Stimulated activated CD4-positive, alpha-beta T cell treated with anti-CD3 and anti-CD28 coated beads, Interleukin-4, amount 100 ng/mL, for 1 hour (primary cell): ENCODE measurements around the gene HNRNPM.

ENCODE experiments used
- DNase-seq: peaks from one replicate; pipeline ENCODE4 v3.0.0-alpha.2; 2020

The HNRNPM gene

GRCh38 chr19:8460516-8461298 lies 15.9 kb downstream of the HNRNPM start:
- no peak for DNase-seq

- no peak for DNase-seq
Measured at GRCh38 chr19:8461376-8461775, 16.6 kb downstream of the HNRNPM start.

GRCh38 chr19:8461891-8462290 lies 17.1 kb downstream of the HNRNPM start:
- no peak for DNase-seq

GRCh38 chr19:8462571-8462970 lies 17.8 kb downstream of the HNRNPM start:
- no peak for DNase-seq

GRCh38 chr19:8463365-8463764 lies 18.6 kb downstream of the HNRNPM start:
- DNase-seq = no peak

GRCh38 chr19:8466018-8466417 lies 21.2 kb downstream of the HNRNPM start:
- DNase-seq = no peak

- no peak for DNase-seq
Measured at GRCh38 chr19:8468124-8468523, 23.3 kb downstream of the HNRNPM start.

- DNase-seq = no peak
Measured at GRCh38 chr19:8468761-8469373, 24.1 kb downstream of the HNRNPM start.

- DNase-seq = no peak
Measured at GRCh38 chr19:8469613-8470368, 25.0 kb downstream of the HNRNPM start.

GRCh38 chr19:8473648-8474476 lies 29.1 kb downstream of the HNRNPM start:
- no peak for DNase-seq

- DNase-seq = no peak
Measured at GRCh38 chr19:8475005-8475404, 30.2 kb downstream of the HNRNPM start.

GRCh38 chr19:8476524-8476923 lies 31.7 kb downstream of the HNRNPM start:
- DNase-seq = no peak

- DNase-seq = no peak
Measured at GRCh38 chr19:8477889-8478288, 33.1 kb downstream of the HNRNPM start.

- no peak for DNase-seq
Measured at GRCh38 chr19:8478598-8478997, 33.8 kb downstream of the HNRNPM start.

- no peak for DNase-seq
Measured at GRCh38 chr19:8481201-8481600, 36.4 kb downstream of the HNRNPM start.

GRCh38 chr19:8481616-8482015 lies 36.8 kb downstream of the HNRNPM start:
- DNase-seq = no peak

- DNase-seq = no peak
Measured at GRCh38 chr19:8482696-8483095, 37.9 kb downstream of the HNRNPM start.

GRCh38 chr19:8483165-8483564 lies 38.4 kb downstream of the HNRNPM start:
- no peak for DNase-seq

- no peak for DNase-seq
Measured at GRCh38 chr19:8484331-8484894, 39.6 kb downstream of the HNRNPM start.

GRCh38 chr19:8485561-8486371 lies 41.0 kb downstream of the HNRNPM start:
- DNase-seq = no peak

- no peak for DNase-seq
Measured at GRCh38 chr19:8486661-8487136, 41.9 kb downstream of the HNRNPM start.
